ENCODE measurements around the gene SLC12A3.
"Not testable (repeated sequence)": the region's sequence is repeated elsewhere in the genome, so short reads cannot be mapped to it uniquely, and the experiment has no call there.

The SLC12A3 gene

DNA sequence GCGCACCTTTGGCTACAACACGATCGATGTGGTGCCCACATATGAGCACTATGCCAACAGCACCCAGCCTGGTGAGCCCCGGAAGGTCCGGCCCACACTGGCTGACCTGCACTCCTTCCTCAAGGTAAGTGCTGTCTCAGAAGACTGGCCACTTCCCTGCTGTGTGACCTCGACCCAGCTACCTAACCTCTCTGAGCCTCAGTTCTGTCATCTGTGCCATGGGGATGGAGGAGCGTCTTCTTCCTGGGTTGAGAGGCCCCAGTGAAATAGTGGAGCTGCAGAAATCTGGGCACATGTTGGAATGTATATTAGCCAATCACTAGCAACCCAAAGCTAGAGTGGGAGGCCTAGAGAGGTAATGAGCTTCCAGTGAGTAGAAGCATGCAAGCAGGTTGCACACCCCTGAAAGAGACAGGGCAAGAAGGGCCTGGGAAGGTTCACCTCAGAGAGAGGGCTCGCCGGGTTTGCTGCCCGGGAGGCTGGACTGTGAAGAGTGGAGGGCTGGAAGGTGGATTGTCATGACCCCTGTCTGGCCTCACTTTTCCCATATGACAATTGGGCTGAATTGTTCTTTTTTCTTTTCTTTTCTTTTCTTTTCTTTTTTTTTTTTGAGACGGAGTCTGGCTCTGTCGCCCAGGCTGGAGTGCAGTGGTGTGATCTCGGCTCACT lies 521 bp downstream of the SLC12A3 start:
- H3K27me3 ChIP-seq (ENCODE audit: insufficient read depth, low read depth) = no peaks in the 10 kb centered on the region
- H3K4me1 ChIP-seq (ENCODE audit: low read depth, poor library complexity, severe bottlenecking) = peaks cover 68% of the 10 kb centered on the region
- no peaks in the 10 kb centered on the region for H3K79me2 ChIP-seq (ENCODE audit: insufficient read depth, low read depth)
- no peak overlapping the region for H3K27ac ChIP-seq
- H3K36me3 ChIP-seq (ENCODE audit: insufficient read depth) = no peaks in the 10 kb centered on the region
- H4K20me1 ChIP-seq (ENCODE audit: insufficient read depth) = no peaks in the 10 kb centered on the region
- no peak overlapping the region for H3K4me2 ChIP-seq
- no peak overlapping the region for H2AFZ ChIP-seq (ENCODE audit: low read depth)
- H3K4me3 ChIP-seq (IDR thresholded peaks at IDR 0.05; ENCODE audit: insufficient read depth, low read depth, low read length) = no peak overlapping the region
- TF ChIP-seq, protein P1, sequence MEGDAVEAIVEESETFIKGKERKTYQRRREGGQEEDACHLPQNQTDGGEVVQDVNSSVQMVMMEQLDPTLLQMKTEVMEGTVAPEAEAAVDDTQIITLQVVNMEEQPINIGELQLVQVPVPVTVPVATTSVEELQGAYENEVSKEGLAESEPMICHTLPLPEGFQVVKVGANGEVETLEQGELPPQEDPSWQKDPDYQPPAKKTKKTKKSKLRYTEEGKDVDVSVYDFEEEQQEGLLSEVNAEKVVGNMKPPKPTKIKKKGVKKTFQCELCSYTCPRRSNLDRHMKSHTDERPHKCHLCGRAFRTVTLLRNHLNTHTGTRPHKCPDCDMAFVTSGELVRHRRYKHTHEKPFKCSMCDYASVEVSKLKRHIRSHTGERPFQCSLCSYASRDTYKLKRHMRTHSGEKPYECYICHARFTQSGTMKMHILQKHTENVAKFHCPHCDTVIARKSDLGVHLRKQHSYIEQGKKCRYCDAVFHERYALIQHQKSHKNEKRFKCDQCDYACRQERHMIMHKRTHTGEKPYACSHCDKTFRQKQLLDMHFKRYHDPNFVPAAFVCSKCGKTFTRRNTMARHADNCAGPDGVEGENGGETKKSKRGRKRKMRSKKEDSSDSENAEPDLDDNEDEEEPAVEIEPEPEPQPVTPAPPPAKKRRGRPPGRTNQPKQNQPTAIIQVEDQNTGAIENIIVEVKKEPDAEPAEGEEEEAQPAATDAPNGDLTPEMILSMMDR (conservative IDR thresholded peaks at IDR 0.05; ENCODE audit: low read depth, low read length) = no peak
- no peak overlapping the region for H3K9ac ChIP-seq

DNA sequence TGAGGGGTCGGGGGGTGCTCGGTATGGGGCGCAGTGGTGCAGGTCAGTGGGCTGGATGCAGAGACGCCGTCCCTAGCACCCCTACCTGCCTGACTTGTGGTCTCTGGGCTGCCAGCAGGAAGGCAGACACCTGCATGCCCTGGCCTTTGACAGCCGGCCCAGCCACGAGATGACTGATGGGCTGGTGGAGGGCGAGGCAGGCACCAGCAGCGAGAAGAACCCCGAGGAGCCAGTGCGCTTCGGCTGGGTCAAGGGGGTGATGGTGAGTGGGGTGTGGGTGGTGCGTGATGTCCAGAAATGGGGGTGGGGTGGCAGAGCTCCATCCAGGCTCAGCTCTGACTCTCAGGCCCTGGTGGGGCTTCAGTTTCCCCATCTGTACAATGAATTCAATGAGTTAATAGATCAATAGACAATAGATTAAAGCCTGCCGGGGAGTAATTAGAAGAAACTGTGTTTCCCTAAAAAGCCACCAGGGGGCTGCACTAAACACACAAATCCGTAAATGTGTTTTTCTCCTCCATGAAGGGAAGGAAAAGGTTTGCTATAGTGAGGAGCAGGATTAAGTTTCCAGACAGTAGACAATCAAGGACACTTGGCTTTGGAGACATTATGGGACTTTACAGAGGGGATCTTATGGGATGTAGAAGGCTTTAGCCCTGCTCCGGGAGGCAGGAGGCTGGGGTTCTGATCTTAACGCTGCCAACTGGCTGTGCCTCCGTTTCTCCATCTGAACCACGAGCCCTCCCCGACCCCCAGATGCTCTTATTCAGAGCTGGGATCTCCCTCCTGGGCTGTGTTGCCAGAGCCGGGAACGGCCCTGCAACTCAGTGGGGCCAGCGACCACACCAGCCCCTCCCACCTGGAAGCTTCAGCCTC lies 2.2 kb downstream of the SLC12A3 start:
- peaks cover 67% of the 10 kb centered on the region for H3K4me1 ChIP-seq (ENCODE audit: low read depth, poor library complexity, severe bottlenecking)
- H3K36me3 ChIP-seq (ENCODE audit: insufficient read depth) = no peaks in the 10 kb centered on the region
- H3K79me2 ChIP-seq (ENCODE audit: insufficient read depth, low read depth) = no peaks in the 10 kb centered on the region
- no peak overlapping the region for H3K4me3 ChIP-seq (IDR thresholded peaks at IDR 0.05; ENCODE audit: insufficient read depth, low read depth, low read length)
- no peak overlapping the region for H3K27ac ChIP-seq
- TF ChIP-seq, protein P1 (conservative IDR thresholded peaks at IDR 0.05; ENCODE audit: low read depth, low read length) = peak; percentile 89
- no peaks in the 10 kb centered on the region for H4K20me1 ChIP-seq (ENCODE audit: insufficient read depth)
- H3K4me2 ChIP-seq = no peak overlapping the region
- no peaks in the 10 kb centered on the region for H3K27me3 ChIP-seq (ENCODE audit: insufficient read depth, low read depth)
- H2AFZ ChIP-seq (ENCODE audit: low read depth) = peak overlapping the region; percentile 25; the same call in 1 of the 2 replicates
- no peak overlapping the region for H3K9ac ChIP-seq

DNA sequence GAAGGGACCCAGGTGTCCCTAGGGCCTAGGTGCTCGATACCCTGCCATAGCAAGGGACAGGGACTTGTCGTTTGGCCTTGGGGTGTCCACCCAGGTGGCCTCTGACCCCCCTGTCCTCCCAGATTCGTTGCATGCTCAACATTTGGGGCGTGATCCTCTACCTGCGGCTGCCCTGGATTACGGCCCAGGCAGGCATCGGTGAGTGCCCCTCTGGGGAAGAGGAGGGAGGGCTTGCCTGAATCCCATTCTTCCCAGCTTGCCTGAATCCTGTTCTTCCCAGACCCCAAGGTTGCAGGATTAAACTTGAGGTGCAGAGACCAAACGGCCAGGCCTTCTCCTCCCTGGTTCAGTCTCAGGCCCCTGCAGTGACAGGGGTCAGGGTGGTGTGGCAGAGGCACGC lies 3.2 kb downstream of the SLC12A3 start:
- no peak overlapping the region for H2AFZ ChIP-seq (ENCODE audit: low read depth)
- H3K4me2 ChIP-seq = no peak overlapping the region

DNA sequence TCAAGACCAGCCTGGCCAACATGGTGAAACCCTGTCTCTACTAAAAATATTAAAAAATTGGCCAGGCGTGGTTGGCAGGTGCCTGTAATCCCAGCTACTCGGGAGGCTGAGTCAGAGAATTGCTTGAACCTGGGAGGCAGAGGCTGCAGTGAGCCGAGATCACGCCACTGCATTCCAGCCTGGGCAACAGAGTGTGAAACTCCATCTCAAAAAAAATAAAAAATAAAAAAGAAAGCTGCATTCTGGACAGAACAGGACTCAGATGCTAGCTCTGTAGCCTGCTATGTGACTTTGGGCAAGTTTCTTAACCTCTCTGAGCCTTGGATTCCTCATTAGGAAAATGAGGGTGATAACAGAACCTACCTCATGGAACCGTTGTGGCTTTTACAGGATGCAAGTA lies 3.8 kb downstream of the SLC12A3 start:
- H3K4me2 ChIP-seq; H3K27ac ChIP-seq; H4K20me1 ChIP-seq (ENCODE audit: insufficient read depth); H2AFZ ChIP-seq (ENCODE audit: low read depth); H3K27me3 ChIP-seq (ENCODE audit: insufficient read depth, low read depth); H3K9ac ChIP-seq; H3K4me3 ChIP-seq (IDR thresholded peaks at IDR 0.05; ENCODE audit: insufficient read depth, low read depth, low read length); H3K36me3 ChIP-seq (ENCODE audit: insufficient read depth); H3K79me2 ChIP-seq (ENCODE audit: insufficient read depth, low read depth): not testable (repeated sequence)
- H3K4me1 ChIP-seq (ENCODE audit: low read depth, poor library complexity, severe bottlenecking) = peaks cover 54% of the 10 kb centered on the region

More for the DNA sequence above, 3.2 kb downstream of the SLC12A3 start:
- no peak overlapping the region for H3K4me3 ChIP-seq (IDR thresholded peaks at IDR 0.05; ENCODE audit: insufficient read depth, low read depth, low read length)
- H4K20me1 ChIP-seq (ENCODE audit: insufficient read depth) = no peaks in the 10 kb centered on the region
- TF ChIP-seq, protein P1 (conservative IDR thresholded peaks at IDR 0.05; ENCODE audit: low read depth, low read length) = no peak
- H3K27me3 ChIP-seq (ENCODE audit: insufficient read depth, low read depth) = no peaks in the 10 kb centered on the region
- no peak overlapping the region for H3K27ac ChIP-seq
- H3K36me3 ChIP-seq (ENCODE audit: insufficient read depth) = no peaks in the 10 kb centered on the region
- no peaks in the 10 kb centered on the region for H3K79me2 ChIP-seq (ENCODE audit: insufficient read depth, low read depth)
- H3K9ac ChIP-seq = no peak overlapping the region
- H3K4me1 ChIP-seq (ENCODE audit: low read depth, poor library complexity, severe bottlenecking) = peaks cover 60% of the 10 kb centered on the region
